Adrenal gland (tissue), 5 donors: ENCODE measurements around the gene PAX5.

Experiments
- CTCF ChIP-seq, 6 experiments: fragments of 450-650 bp in 4 of 6; fragments of 200-600 bp in 2 of 6; sonication (generic) in 1 of 6; IDR thresholded peaks; 1 replicate in 5 of 6; 2 replicates in 1 of 6; pipeline versions ENCODE4 v1.5.1 to v1.8.0; 2016 to 2021; ENCODE audit warnings: antibody characterized with exemption in 6 of 6, mild to moderate bottlenecking in 2 of 6, moderate library complexity in 1 of 6
- POLR2A ChIP-seq, 2 donors: fragments of 450-650 bp; IDR thresholded peaks; one replicate each; pipeline ENCODE4 v1.6.1; 2017; ENCODE audit warnings: antibody characterized with exemption in 2 of 2, mild to moderate bottlenecking in 2 of 2, moderate library complexity in 1 of 2
- donor health status: DM: no; HTN: no; CAD: no.

GRCh38 chr9:36833954-36834353, 200.1 kb downstream of the PAX5 start:
- TF ChIP-seq CTCF (IDR thresholded peaks at IDR 0.05), result no peak
- TF ChIP-seq POLR2A (IDR thresholded peaks at IDR 0.05), result no peak
